Body of pancreas (tissue), 4 donors: Measurements from ENCODE around the gene ARHGAP44.

ENCODE experiments used
- CTCF ChIP-seq, 7 experiments: fragments of 450-650 bp in 4 of 7; fragments of 200-600 bp in 3 of 7; sonication (generic) in 3 of 7; IDR thresholded peaks; one replicate each; pipeline ENCODE4 v1.5.1; 2016 to 2019; ENCODE audit warnings: antibody characterized with exemption in 7 of 7
- POLR2A ChIP-seq, 3 donors: fragments of 450-650 bp; IDR thresholded peaks; one replicate each; pipeline ENCODE4 v1.6.1; 2016; ENCODE audit warnings: antibody characterized with exemption in 3 of 3, mild to moderate bottlenecking in 2 of 3

GRCh38 chr17:12958786-12959185 lies 169.5 kb downstream of the ARHGAP44 start:
- TF ChIP-seq CTCF (IDR thresholded peaks at IDR 0.05) (no peak), POLR2A (IDR thresholded peaks at IDR 0.05) (no peak)
